HG02938 (cell line): ENCODE measurements around the gene EDA.

ENCODE experiments used
- ATAC-seq: cut with Tn5 transposase; IDR thresholded peaks from one replicate; pipeline ENCODE4 v1.9.1; 2021; ENCODE audit warnings: mild to moderate bottlenecking, moderate library complexity; ENCODE audit not compliant: unreplicated experiment

The EDA gene

GRCh38 chrX:70054391-70054790, 438.5 kb downstream of the EDA start:
- no peak for ATAC-seq

GRCh38 chrX:70062076-70062475, 446.2 kb downstream of the EDA start, which contains the start of gene OTUD6A:
TSS of gene OTUD6A (plus strand) at chrX:70062457. CDS start at chrX:70062525, 68 bp downstream.
- no peak for ATAC-seq

GRCh38 chrX:70062961-70063550, 447.1 kb downstream of the EDA start:
- ATAC-seq = no peak

- no peak for ATAC-seq
Measured at GRCh38 chrX:70066646-70067045, 450.7 kb downstream of the EDA start.

- ATAC-seq = no peak
Measured at GRCh38 chrX:70079297-70079696, 463.4 kb downstream of the EDA start.

- ATAC-seq = no peak
Measured at GRCh38 chrX:70079870-70080269, 464.0 kb downstream of the EDA start.

GRCh38 chrX:70082723-70083122, 466.8 kb downstream of the EDA start:
- ATAC-seq = no peak

- no peak for ATAC-seq
Measured at GRCh38 chrX:70084592-70085240, 468.8 kb downstream of the EDA start.

- no peak for ATAC-seq
Measured at GRCh38 chrX:70087857-70088630, 472.1 kb downstream of the EDA start.

GRCh38 chrX:70088751-70089150, 472.8 kb downstream of the EDA start:
- ATAC-seq = no peak
